Measurements from ENCODE around the gene DHODH.
"Not testable (repeated sequence)": the region's sequence is repeated elsewhere in the genome, so short reads cannot be mapped to it uniquely, and the experiment has no call there.

Gene DHODH

DNA sequence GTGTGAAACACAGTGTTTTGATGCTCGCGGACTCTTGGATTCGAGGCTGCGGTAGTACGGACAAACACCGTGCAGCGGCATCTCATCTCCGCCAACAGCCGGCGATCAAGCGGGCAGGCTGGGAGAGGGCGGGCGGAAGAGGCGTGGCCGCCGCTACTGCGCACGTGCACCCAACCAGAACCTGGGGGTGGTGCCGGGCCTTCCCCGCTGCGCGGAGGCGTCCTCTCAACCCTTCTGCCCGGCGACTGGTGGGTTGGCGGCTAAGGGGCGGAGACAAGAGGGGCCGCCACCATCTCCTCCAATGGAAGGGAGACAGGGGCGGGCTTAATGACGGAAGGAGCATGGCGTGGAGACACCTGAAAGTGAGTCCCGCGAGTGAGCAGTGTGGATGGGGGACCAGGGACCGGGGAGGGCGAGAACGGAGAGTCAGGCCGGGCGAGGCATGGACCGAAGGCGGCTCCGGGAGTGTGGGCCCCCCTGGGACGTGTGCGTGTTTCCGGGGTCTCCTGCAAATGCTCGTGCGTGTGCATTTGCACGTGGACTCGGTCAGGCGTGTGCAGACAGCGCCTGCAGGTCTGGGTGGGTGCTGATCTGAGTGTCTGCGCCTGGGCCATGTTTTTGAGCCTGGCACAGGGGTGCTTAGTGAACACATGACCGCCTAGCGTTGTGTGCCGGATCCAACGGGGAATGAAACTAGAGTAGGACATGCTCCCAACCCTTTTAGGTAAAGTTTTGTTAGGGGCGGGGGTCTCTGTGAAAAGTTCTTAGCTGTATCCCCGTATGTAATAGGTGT lies at the start of gene DHODH:
Gene DHODH, plus strand, starts transcription at position 321 of the 793 bp plus-strand sequence. Its CDS starts 21 bp downstream, at position 342.
- peak; percentile 99 for DNase-seq (ENCODE audit: low read depth, low spot score)

DNA sequence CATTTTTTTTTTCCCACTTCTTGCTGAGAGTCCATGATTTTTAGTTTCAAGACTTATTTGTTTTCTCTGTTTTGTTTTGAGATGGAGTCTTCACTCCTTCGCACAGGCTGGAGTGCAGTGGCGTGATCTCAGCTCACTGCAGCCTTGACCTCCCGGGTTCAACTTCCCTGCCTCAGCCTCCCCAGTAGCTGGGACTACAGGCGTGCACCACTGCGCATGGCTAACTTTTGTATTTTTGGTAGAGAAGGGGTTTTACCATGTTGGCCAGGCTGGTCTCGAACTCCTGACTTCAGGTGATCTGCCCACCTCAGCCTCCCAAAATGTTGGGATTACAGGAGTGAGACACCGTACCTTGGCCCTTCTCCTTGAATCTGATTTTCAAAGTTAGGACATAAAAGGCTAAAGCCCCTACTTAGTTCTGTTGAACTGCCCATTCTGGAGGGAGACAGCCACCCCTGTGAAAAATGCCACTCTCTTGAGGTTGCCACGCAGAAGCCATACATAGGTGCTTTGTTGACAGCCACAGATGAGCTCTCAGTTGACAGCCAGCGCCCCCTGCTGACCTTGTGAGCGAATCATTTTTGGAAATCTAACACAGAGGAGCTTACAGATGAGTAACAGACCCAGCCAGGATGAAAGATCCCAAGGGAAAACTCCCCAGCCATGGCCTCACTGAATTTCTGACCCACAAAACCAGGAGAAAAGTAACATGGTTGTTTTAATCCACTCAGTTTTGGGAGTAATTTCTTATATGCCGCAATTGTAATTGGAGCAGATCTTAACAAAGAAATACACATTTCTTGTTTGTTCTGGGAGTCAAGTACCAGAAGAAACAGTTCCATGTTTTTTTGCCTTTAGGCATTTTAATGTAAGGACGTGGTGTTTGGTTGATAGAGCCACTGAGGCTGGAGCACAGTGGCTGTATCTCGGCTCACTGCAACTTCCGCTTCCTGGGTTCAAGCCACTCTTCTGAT lies 47.2 kb upstream of the DHODH start:
- DNase-seq (ENCODE audit: low read depth, low spot score), result peak; percentile 87

- DNase-seq (ENCODE audit: low read depth, low spot score), result no peak
Observed at GRCh38 chr16:71963125-71963875, 45.2 kb upstream of the DHODH start.

GRCh38 chr16:71965223-71965622 lies 43.3 kb upstream of the DHODH start:
- DNase-seq (ENCODE audit: low read depth, low spot score), result no peak

GRCh38 chr16:71966932-71967331 lies 41.6 kb upstream of the DHODH start:
- no peak for DNase-seq (ENCODE audit: low read depth, low spot score)

- DNase-seq (ENCODE audit: low read depth, low spot score), result no peak
Observed at GRCh38 chr16:71969353-71969752, 39.2 kb upstream of the DHODH start.

DNA sequence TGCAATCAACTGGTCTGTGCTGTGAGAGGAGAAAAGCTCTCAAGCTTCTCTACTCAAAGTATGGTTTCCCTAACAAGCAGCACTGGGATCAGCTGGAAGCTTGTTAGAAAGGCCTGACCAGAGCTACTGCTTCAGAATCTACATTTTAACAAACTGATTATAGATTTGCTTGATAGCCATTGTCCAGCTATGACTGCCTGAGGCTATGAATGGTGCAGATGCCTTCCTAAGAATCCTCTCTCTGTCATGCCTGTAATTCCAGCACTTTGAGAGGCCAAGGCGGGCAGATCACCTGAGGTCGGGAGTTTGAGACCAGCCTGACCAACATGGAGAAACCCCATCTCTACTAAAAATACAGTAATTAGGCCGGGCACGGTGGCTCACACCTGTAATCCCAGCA lies 37.0 kb upstream of the DHODH start:
- DNase-seq (ENCODE audit: low read depth, low spot score), result no peak

DNA sequence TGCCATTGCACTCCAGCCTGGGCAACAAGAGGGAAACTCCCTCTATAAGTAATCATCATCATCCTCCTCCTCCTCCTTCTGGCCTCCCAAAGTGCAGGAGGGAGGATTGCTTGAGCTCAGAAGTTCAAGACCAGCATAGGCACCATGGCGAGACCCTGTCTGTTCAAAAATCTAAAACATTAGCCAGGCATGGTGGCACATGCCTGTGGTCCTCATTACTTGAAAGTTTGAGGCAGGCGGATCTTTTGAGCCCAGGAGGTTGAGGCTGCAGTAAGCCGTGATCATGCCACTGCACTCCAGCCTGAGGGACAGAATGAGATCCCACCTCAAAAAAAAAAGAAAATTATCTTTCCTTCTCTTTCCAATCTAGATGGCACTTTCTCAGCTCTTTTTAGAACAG lies 36.2 kb upstream of the DHODH start:
- DNase-seq (ENCODE audit: low read depth, low spot score), result no peak

- DNase-seq (ENCODE audit: low read depth, low spot score), result no peak
Observed at GRCh38 chr16:71973001-71973400, 35.5 kb upstream of the DHODH start.

GRCh38 chr16:71974068-71974818 lies 34.3 kb upstream of the DHODH start:
- DNase-seq (ENCODE audit: low read depth, low spot score), result no peak

GRCh38 chr16:71985262-71985974 lies 23.1 kb upstream of the DHODH start:
- no peak for DNase-seq (ENCODE audit: low read depth, low spot score)

GRCh38 chr16:71986131-71986530 lies 22.4 kb upstream of the DHODH start:
- no peak for DNase-seq (ENCODE audit: low read depth, low spot score)

DNA sequence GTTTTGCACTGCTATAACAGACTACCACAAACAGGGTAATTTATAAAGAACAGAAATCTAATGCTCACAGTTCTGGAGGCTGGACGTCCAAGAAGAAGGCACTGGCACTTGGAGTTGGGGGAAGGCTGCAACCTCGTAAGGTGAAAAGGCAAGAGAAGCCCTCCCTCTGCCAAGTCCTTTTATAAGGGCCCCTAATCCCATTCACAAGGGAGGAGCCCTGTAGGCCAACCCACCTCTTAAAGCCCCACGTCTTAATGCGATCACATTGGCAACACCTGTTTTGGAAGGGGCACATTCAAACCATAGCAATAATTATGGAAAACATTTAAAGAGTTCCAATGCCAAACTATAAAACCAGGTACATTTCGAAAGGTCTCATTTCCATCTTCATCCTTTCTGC lies 13.5 kb upstream of the DHODH start:
- no peak for DNase-seq (ENCODE audit: low read depth, low spot score)

DNA sequence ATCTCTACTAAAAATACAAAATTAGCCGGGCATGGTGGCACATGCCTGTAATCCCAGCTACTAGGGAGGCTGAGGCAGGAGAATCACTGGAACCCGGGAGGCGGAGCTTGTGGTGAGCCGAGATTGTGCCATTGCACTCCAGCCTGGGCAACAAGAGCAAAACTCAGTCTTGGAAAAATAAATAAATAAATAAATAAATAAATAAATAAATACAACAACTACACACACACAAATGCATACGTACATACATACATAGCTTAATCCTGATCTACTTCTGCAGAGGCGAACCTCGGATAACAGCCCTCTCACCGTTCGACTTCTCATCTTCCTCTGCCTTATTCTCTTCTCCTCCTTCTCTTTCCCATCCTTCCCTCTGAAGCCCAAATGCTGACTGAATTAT lies 11.0 kb upstream of the DHODH start:
- DNase-seq (ENCODE audit: low read depth, low spot score), result not testable (repeated sequence)

- no peak for DNase-seq (ENCODE audit: low read depth, low spot score)
Observed at GRCh38 chr16:72001180-72001874, 7.2 kb upstream of the DHODH start.

- DNase-seq (ENCODE audit: low read depth, low spot score), result no peak
Observed at GRCh38 chr16:72002619-72003018, 5.9 kb upstream of the DHODH start.

- not testable (repeated sequence) for DNase-seq (ENCODE audit: low read depth, low spot score)
Observed at GRCh38 chr16:72008065-72008423, 500 bp upstream of the DHODH start.

DNA sequence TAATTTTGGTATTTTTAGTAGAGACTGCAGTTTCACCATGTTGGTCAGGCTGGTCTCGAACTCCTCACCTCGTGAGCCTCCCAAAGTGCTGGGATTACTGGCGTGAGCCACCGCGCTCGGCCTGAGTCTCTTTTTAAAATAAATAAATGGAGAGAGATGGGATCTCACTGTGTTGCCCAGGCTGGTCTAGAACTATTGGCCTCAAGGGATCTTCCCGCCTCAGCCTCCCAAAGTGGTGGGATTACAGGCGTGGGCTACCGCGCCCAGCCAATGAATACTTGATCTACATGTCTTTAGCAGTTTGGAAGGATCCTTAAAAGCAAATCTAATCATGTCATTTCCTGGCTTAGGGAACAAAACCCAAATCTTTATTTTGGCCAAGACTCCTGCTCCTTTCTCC lies 1.2 kb downstream of the DHODH start:
- no peak for DNase-seq (ENCODE audit: low read depth, low spot score)

GRCh38 chr16:72012607-72013006 lies 4.1 kb downstream of the DHODH start:
- no peak for DNase-seq (ENCODE audit: low read depth, low spot score)

- no peak for DNase-seq (ENCODE audit: low read depth, low spot score)
Observed at GRCh38 chr16:72013389-72013788, 4.8 kb downstream of the DHODH start.

All from ELF-1 (cell line).